Metanephros (tissue), 1 donor: ENCODE measurements around the gene OR51D1. TPM values are rescaled to one million over a fixed set of nuclear protein-coding genes. Genes with fewer than 3 reads are reported as not detected.

Source experiments
- total RNA-seq: library from RNA; depleted of rRNA; stranded (reverse); fragments of >200 nt; gene quantifications from one replicate; pipeline ENCODE4 v1.2.3, GENCODE V29; 2014

Gene OR51D1
- not detected for total RNA-seq

GRCh38 chr11:4636962-4637661 is at the start of gene OR51D1:
Gene OR51D1, plus strand, starts transcription at chr11:4637477. Its CDS starts 2,314 bp downstream, at chr11:4639791.

GRCh38 chr11:4593739-4594138 is 43.5 kb upstream of the OR51D1 start, which contains the start of gene OR52I1:
Gene OR52I1, plus strand, starts transcription at chr11:4594039. Its CDS starts 0 bp downstream, at chr11:4594039.

GRCh38 chr11:4607781-4608666 is 29.3 kb upstream of the OR51D1 start, which contains the start of gene TRIM68:
Gene TRIM68, minus strand, starts transcription at chr11:4608231. Its CDS starts 2,727 bp downstream, at chr11:4605504.

GRCh38 chr11:4643682-4644081 is 6.4 kb downstream of the OR51D1 start, which contains the start of gene OR51E1:
Gene OR51E1, plus strand, starts transcription at chr11:4643982. Its CDS starts 8,545 bp downstream, at chr11:4652527.

Other genes with a start within 250 kb of the OR51D1 start
- 12.8 TPM for gene TRIM21, start 243.8 kb upstream of the OR51D1 start, total RNA-seq
- not detected for gene OR52K2, start 188.2 kb upstream of the OR51D1 start, total RNA-seq
- gene OR52K1, start 154.8 kb upstream of the OR51D1 start, total RNA-seq = not detected
- gene OR52M1, start 92.3 kb upstream of the OR51D1 start, total RNA-seq = not detected
- not detected for gene OR52I2, start 55.7 kb upstream of the OR51D1 start, total RNA-seq
- gene OR52I1, start 43.4 kb upstream of the OR51D1 start, total RNA-seq = not detected
- gene TRIM68, start 29.2 kb upstream of the OR51D1 start, total RNA-seq = 13.7 TPM
- 1.3 TPM for gene OR51E1, start 6.5 kb downstream of the OR51D1 start, total RNA-seq
- 0.23 TPM for gene OR51E2, start 60.4 kb downstream of the OR51D1 start, total RNA-seq
- not detected for gene MMP26, start 67.3 kb downstream of the OR51D1 start, total RNA-seq
- not detected for gene OR51F1, start 132.5 kb downstream of the OR51D1 start, total RNA-seq
- gene OR52R1, start 166.9 kb downstream of the OR51D1 start, total RNA-seq = not detected
- gene OR51F2, start 183.8 kb downstream of the OR51D1 start, total RNA-seq = 0.18 TPM
- not detected for gene OR51S1, start 211.7 kb downstream of the OR51D1 start, total RNA-seq
- not detected for gene OR51T1, start 244.4 kb downstream of the OR51D1 start, total RNA-seq